Measurements from ENCODE around the gene SLC25A4. TPM values are rescaled to one million over a fixed set of nuclear protein-coding genes. Genes with fewer than 3 reads are reported as not detected.
A peak's percentile ranks its signal among the peaks of the same experiment; 100 is the strongest.

Gene SLC25A4
- total and polyA plus RNA-seq, 2 of the 13 experiments (the other 11 are each of a cell fraction or from before 2014, with no cell fraction given), result 30.3 to 42.1 TPM

DNA sequence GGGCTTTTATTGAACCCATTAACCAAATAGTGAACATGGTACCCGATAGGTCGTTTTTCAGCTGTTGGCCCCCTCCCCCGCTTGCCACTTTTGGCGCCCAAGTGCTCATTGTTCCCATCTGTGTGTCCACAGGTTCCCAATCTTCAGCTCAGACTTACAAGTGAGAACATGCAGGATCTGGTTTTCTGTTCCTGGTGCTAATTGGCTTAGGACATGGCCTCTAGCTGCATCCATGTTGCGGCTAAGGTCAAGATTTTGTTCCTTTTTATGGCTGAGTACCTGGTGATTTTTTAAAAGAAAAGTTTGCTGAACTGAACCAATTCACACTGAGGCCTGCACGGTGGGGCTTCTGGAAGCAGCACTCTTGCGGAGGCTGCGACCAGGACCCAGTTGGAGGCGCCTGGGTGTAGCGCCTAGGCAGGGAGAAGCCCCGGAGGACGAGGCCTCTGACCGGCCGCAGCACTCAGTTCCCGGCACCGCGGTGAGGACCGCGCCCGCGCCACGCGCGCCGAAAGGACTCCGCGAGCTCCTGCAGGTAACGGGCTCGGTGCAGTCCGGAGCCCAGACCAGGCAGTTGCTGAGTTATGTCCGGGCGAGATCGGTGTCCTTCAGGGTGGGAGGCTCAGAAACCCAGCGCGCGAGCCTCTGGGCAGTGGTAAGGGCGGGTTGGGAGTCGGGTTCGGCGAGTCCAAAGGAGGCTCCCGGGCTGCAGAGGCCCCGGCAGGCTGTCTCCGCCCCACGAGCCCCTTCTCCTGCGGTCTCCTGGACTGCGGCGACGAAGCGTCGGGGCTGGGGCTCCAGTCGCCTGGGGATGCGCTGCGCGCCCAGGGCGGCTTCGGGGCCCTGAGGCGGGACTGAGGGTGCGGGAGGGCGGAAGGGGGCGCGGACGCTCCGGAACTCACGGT lies 15.8 kb upstream of the SLC25A4 start (continued):
- TF ChIP-seq KLF9 (CRISPR knock-in tag; IDR thresholded peaks at IDR 0.05; ENCODE audit: low read depth) (no peak), ZNF616 (CRISPR knock-in tag; IDR thresholded peaks at IDR 0.05; ENCODE audit: low read depth) (no peak), RNF2 (conservative IDR thresholded peaks at IDR 0.05; ENCODE audit: low read depth) (0 out of 2 replicates have a peak, but pooled peaks have one; percentile 39), ZNF660 (CRISPR knock-in tag; IDR thresholded peaks at IDR 0.05; ENCODE audit: borderline replicate concordance, low read depth) (no peak), SOX6 (IDR thresholded peaks at IDR 0.05) (no peak), SOX6 (CRISPR knock-in tag; IDR thresholded peaks at IDR 0.05) (peak; percentile 21; the same call in 1 of the 2 replicates), ATRX (CRISPR knock-in tag; IDR thresholded peaks at IDR 0.05; ENCODE audit: borderline replicate concordance) (no peak), SIN3A (IDR thresholded peaks at IDR 0.05; ENCODE audit: borderline replicate concordance, low read depth, low read length) (no peak), ASH2L (IDR thresholded peaks at IDR 0.05; ENCODE audit: insufficient read length, low read depth, low read length) (no peak), GZF1 (CRISPR knock-in tag; IDR thresholded peaks at IDR 0.05) (no peak), ZNF292 (CRISPR knock-in tag; IDR thresholded peaks at IDR 0.05; ENCODE audit: borderline replicate concordance, low read depth) (no peak), BCL6 (CRISPR knock-in tag; IDR thresholded peaks at IDR 0.05) (peak; percentile 44), ZBTB8A (CRISPR knock-in tag; IDR thresholded peaks at IDR 0.05; ENCODE audit: borderline replicate concordance, low read depth) (no peak), ZNF225 (CRISPR knock-in tag; IDR thresholded peaks at IDR 0.05) (no peak), ZNF768 (CRISPR knock-in tag; IDR thresholded peaks at IDR 0.05) (no peak), ZNF331 (CRISPR knock-in tag; IDR thresholded peaks at IDR 0.05) (no peak), ZNF441 (CRISPR knock-in tag; IDR thresholded peaks at IDR 0.05; ENCODE audit: borderline replicate concordance) (no peak), MAFF (IDR thresholded peaks at IDR 0.05; ENCODE audit: low read depth, low read length) (no peak), MXI1 (IDR thresholded peaks at IDR 0.05; ENCODE audit: borderline replicate concordance, low read depth, low read length) (no peak), TAF1 (CRISPR knock-in tag; IDR thresholded peaks at IDR 0.05) (no peak), DNMT3B (CRISPR knock-in tag; conservative IDR thresholded peaks at IDR 0.05) (no peak), PHF21A (CRISPR knock-in tag; IDR thresholded peaks at IDR 0.05) (no peak)
- TF ChIP-seq, protein P1, sequence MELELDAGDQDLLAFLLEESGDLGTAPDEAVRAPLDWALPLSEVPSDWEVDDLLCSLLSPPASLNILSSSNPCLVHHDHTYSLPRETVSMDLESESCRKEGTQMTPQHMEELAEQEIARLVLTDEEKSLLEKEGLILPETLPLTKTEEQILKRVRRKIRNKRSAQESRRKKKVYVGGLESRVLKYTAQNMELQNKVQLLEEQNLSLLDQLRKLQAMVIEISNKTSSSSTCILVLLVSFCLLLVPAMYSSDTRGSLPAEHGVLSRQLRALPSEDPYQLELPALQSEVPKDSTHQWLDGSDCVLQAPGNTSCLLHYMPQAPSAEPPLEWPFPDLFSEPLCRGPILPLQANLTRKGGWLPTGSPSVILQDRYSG (CRISPR knock-in tag; IDR thresholded peaks at IDR 0.05), result no peak
- TF ChIP-seq, protein P2, sequence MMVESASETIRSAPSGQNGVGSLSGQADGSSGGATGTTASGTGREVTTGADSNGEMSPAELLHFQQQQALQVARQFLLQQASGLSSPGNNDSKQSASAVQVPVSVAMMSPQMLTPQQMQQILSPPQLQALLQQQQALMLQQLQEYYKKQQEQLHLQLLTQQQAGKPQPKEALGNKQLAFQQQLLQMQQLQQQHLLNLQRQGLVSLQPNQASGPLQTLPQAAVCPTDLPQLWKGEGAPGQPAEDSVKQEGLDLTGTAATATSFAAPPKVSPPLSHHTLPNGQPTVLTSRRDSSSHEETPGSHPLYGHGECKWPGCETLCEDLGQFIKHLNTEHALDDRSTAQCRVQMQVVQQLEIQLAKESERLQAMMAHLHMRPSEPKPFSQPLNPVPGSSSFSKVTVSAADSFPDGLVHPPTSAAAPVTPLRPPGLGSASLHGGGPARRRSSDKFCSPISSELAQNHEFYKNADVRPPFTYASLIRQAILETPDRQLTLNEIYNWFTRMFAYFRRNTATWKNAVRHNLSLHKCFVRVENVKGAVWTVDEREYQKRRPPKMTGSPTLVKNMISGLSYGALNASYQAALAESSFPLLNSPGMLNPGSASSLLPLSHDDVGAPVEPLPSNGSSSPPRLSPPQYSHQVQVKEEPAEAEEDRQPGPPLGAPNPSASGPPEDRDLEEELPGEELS (CRISPR knock-in tag; IDR thresholded peaks at IDR 0.05), result no peak
- TF ChIP-seq, protein P3, sequence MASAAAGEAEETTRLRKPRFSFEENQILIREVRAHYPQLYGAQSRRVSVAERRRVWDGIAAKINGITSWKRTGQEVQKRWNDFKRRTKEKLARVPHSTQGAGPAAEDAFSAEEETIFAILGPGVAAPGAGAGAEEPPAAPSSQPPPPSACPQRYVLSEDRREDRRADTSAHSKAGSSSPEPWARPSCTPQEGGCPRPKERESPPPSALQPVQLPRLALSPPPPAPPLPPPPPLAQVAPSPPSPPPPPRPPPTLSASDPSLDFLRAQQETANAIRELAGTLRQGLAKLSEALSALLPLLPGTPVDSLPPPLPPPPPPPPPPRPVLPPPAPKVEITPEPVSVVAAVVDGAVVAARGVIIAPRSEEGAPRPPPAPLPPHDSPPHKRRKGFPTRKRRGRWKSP (CRISPR knock-in tag; IDR thresholded peaks at IDR 0.05), result no peak
- TF ChIP-seq, protein P4, sequence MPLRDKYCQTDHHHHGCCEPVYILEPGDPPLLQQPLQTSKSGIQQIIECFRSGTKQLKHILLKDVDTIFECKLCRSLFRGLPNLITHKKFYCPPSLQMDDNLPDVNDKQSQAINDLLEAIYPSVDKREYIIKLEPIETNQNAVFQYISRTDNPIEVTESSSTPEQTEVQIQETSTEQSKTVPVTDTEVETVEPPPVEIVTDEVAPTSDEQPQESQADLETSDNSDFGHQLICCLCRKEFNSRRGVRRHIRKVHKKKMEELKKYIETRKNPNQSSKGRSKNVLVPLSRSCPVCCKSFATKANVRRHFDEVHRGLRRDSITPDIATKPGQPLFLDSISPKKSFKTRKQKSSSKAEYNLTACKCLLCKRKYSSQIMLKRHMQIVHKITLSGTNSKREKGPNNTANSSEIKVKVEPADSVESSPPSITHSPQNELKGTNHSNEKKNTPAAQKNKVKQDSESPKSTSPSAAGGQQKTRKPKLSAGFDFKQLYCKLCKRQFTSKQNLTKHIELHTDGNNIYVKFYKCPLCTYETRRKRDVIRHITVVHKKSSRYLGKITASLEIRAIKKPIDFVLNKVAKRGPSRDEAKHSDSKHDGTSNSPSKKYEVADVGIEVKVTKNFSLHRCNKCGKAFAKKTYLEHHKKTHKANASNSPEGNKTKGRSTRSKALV (CRISPR knock-in tag; IDR thresholded peaks at IDR 0.05), result peak; percentile 95
